NCI-H1092 treated with DMSO at 0.1 percent for 48 hours (cell line): ENCODE results near the gene RSPH6A.
"Not testable (repeated sequence)": the region's sequence is repeated elsewhere in the genome, so short reads cannot be mapped to it uniquely, and the experiment has no call there.

Experiments
- DNase-seq: peaks from one replicate; lab custom pipeline; 2025; lab: John Stamatoyannopoulos, UW

RSPH6A gene

GRCh38 chr19:45800070-45800553 is 15.0 kb downstream of the RSPH6A start:
- no peak for DNase-seq

DNA sequence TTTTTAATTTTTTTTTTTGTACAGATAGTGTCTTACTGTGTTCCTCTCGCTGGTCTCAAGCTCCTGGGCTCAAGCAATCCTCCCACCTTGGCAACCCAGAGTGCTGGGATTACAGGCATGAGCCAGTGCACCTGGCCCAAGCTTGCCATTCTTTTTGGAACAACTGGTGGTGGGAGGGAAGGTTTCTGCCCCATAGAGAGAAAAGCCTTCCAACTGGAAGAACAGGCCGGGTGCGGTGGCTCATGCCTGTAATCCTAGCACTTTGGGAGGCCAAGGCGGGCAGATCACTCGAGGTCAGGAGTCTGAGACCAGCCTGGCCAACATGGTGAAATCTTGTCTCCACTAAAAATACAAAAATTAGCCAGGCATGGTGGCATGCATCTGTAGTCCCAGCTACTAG is 15.6 kb downstream of the RSPH6A start:
- DNase-seq = not testable (repeated sequence)

DNA sequence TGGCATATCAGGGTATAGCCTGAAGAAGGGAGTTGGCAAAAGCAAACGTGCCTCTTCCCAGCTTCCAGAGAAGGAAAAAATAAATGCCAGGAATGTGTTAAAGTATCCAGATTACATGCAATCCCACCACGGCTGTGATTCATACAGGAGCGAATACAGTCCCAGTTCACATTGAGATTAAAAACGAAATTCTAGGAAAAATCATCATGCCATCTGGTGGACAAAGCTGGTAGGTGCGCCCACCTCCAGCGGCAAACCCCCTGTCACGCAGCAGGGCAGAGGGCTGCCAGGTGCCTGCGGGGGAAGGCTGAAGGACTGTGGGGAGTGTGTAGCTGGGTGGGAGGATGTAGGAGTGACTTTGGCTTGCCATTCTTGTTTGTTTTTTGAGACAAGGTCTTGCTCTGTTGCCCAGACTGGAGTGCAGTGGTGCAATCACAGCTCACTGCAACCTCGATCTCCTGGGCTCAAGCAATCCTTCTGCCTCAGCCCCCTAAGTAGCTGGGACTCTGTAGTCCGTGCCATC is 16.1 kb downstream of the RSPH6A start:
- peak; percentile 55 for DNase-seq

DNA sequence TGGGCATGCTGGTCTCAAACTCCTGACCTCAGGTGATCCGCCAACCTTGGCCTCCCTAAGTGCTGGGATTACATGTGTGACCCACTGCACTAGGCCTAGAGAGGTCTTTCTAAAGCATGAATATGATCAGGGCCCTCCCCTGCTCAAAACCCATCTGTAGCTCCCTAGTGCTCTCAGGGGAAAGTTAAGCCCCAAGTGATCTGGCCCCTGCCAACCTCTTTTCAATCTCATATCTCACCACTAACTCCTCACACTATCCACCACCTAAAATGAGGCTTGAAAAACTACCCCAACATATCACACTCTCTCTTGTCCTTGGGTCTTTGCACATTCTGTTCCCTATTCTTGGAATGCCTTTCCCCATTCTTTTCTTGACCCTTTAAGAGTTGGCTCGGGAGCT is 20.5 kb downstream of the RSPH6A start:
- no peak for DNase-seq

DNA sequence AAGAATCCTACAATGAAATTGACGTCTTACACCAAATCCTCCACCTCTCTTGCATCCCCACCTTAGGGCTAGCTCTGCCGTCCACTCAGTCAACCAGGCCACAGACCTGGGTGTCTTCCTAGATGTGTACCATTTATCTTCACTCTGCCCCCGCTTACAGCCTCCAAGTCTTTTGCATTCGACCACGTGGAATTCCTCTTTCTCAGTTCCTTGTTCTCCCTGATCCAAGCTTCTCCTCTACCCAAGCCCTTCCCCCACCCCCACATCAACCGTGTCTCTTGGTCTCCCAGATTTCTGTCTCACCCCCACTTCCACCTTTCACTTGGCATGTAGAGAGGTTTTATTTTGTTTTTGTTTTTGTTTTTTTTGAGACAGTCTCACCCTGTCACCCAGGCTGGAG is 21.2 kb downstream of the RSPH6A start:
- no peak for DNase-seq

DNA sequence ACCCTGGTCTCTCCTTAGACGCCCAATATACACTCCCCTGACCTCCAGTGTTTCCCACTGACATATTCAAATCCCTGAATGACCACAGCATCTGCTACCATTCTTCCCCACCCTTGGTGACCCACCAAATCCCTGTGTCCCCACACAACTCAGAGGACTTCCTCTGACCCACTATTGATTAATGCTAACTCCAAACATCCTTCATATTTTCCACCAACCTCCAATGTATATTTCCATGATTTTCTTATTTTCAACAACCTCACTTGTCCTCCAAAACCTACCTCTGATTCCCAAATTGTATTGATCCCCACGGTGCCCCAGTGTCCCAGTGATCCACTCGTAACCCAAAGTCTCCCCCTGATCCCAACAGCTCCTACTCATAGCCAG is 21.9 kb downstream of the RSPH6A start:
- DNase-seq = no peak

GRCh38 chr19:45792470-45793177 is 22.5 kb downstream of the RSPH6A start, which contains the start of gene DMWD:
Gene DMWD, minus strand, starts transcription at chr19:45792845. Its CDS starts 89 bp downstream, at chr19:45792756.
- peak; percentile 96 for DNase-seq

DNA sequence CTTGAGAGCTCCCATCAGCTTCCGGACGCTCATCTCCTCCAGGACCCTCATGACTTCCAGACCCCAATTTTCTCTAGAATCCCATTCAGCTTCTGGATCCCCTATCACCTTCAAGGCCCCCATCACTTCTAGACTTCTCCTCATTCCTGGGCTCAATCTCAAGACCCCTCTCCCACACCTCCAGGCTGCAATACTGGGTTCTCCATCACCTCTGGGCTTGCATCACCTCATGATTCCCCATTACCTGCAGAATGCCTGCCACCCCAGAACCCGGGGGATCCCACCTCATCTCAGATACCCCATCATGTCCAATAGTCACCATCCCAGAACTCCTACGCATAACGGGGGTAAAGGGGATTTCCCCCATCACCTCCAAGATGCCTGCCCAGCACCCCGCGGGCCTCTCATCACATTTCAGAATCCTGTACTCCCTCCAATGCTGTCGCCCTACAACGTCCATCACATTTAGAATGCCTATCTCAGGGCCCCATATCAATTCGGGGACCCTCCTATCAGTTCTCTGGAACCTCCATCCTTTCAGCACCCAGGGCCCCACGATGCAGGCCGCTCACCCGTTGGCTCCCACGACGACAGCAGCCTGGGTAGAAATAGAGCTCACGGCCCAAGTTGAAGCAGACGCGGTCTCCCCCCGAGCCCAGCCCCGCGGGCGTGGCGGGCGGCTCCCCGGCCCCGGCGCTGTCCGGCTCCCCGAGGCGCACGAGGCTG is 23.2 kb downstream of the RSPH6A start:
- no peak for DNase-seq

DNA sequence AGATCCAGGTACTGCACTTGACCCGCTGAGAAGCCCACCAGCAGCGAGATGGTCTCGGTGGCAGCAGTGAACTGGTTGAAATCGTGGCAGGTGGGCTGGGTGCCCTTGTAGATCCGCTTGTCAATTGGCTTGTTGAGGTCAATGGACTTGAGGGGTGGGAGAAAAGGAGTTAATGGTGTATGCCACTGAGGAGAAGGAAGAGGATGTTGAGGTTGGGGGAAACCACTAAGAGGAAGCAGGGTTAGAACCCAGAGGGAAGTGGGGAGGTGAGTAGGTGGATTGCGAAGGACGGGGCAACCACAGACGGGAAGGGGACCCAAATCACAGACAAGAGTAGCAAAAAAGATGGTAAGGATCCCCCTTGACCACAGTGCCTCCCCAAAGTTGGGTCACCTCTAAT is 24.2 kb downstream of the RSPH6A start:
- no peak for DNase-seq

GRCh38 chr19:45789035-45789786 is 25.9 kb downstream of the RSPH6A start:
- no peak for DNase-seq

GRCh38 chr19:45786533-45786894 is 28.6 kb downstream of the RSPH6A start:
- no peak for DNase-seq

GRCh38 chr19:45785781-45786532 is 29.2 kb downstream of the RSPH6A start:
- no peak for DNase-seq

DNA sequence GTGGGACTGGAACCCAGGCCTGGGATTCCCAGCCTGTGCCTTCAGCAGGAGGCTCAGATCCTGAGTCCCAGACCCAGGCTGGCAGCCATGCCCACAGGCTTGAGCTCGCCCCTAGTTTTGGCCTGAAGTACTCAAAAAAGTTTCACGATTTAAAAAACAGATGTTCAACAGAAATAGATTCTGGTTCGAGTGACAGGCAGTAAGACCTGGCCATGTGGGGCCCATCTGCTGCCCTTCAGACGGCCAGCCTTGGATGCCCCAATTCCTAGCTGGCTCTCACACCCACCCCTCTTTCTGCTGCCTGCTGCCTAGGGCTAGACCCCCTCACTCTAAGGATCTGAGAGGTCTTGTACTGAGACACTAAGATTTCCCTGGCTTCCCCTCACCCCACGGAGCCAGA is 30.0 kb downstream of the RSPH6A start:
- DNase-seq = no peak

GRCh38 chr19:45784096-45784495 is 31.0 kb downstream of the RSPH6A start:
- DNase-seq = no peak

DNA sequence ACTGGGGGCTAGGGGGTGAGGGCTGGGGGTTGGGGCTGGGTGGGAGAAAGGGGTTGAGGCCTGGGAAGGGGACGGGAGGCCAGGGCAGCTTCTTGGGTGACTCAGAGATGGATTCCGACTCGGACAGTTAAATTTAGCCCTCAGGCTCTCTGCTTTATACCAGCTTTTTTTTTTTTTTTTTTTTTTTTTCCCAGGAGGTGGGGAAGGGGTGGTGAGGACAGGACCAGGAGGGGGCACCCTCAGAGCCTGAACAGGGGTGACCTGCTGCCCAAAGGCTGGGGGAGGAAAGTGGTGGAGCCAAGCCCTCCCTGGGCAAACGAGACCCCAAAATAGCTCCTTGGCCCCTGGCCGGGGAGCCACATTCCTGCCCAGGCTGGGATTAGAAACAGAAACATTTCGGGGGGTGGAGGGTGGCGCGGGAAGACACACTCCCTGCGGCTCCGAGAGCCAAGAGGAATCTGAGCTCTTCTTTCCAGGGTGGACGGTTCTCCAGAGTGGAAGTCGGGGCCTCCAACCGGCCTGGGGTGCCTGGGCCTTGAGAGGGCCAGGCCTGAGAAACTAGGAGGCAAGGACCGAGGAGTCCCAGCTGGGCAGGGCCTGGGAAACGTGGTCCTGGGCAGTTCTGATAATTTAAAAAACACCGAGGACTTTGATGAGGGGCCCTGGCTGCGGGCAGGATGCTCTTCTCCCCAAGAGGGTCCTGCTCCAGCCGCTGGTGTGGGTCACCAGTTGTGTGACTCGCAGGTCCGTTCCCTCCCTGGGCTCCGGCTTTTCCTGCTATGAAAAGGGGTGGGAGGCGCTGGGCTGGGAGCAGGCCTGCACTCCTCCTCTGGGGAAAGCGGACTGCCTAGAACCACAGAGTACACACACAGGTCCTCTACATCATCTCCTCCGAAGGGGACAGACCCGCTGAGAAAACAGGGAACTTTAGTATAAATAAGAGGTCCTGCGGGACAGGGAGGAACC is 32.0 kb downstream of the RSPH6A start:
- no peak for DNase-seq

GRCh38 chr19:45782162-45782691 is 32.9 kb downstream of the RSPH6A start, which contains the start of gene DMPK:
Gene DMPK, minus strand, starts transcription at chr19:45782490. Its CDS starts 138 bp downstream, at chr19:45782352.
- DNase-seq = no peak

DNA sequence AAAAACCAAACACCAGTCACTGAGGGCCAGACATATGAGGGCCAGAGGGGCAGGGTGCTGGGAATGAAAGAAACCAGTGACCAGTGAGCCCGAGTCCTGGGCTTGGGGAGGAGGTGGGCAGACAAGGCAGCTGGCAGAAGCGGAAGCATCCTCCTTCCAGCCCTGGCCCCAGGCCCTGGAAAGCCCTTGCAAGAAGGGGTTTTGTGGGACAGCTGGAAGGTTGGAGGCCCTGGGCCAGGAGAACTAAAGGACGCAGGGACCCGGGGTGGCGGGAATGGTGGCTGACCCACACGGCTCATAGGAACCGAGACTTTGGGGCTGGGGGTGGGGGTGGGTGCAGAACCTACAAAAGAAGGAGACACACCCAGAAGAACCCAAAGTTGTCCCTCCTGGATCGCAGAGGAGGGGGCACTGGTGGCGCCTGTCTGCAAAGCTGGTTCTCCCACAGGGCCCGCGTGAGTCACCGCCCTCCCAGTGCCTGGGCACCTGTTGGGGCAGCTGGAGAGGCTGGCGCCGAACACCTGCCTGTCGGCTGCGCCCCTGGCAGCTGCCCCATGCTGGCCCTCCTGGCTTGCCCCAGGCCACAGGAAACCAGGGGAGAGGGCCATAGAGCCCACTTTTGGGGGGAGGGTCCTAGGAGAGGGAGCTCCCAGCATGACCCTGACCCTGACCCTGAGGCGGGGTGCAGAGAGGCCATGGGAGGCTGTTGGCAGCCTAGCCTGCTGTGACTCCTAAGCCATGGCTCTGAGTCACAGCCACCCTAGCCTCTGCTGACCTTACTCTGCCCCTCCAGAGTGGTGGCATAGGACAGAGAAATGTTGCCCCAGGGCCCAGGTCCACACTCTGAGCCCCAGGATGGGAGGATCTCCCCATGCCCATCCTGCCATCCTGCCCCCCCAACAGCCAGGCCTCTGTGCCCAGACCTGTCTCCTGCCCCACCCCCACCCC is 33.6 kb downstream of the RSPH6A start:
- DNase-seq = peak; percentile 47

DNA sequence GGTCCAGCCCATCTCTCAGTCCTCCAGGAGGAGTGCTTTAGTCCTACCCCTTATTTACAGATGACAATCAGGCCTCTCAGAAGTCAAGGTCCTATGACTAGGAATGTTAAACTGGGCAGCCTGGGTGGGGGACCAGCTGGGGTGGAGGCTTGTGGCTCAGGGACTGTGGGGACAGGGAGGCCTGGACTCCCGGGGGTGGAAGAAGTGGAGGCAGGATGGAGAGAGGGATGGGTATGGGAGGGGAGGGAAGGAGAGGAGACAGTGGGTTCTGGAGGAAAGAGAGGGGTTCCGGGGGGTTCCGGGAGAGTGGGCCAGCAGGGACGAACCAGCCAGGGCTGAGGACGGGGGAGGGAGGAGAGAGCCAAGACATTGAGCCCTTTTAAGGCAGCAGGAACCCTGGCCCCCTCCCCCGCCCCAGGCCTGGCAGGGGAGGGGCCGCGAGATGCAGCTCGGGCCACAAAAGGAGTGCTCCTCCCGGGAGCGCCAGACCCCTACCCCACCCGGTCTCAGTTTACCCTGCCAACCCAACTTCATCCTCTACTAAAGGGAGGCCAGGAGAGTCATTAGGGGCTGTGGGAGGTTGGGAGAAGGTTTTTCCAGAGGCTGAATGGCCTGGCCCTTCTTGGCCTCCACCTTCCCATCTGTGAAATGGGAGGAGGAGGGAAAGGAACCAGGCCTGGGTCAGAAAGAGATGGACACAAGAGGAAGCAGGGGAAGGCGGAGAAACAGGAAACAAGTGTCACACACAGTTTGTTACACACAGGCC is 34.5 kb downstream of the RSPH6A start:
- DNase-seq = no peak
